ENCODE results near the gene LCAT. TPM values are rescaled to one million over a fixed set of nuclear protein-coding genes. Genes with fewer than 3 reads are reported as not detected.

LCAT gene
- total RNA-seq, 4 donors from 2014 or later = 3.6 to 19.0 (median 4.6) TPM

DNA sequence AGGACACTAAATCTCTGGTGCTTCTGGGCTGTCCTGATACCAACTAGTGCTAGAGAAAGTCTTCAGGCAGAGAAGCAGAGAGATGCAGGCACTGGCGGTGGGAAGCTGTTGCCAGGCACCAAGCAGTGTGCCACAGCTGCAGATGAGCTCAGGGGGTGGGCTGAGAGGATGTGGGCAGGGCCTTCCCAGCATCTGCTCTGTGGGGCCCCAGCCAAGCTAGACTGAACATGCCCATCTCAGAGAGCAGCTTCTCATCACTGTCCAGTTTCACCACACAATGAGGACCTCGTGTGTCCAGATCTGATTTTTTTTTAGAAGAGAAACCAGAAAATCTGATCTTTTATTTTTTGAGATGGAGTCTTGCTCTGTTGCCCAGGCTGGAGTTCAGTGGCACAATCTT is 33.8 kb downstream of the LCAT start:
- no peaks in the 10 kb centered on the region for H3K27me3 ChIP-seq
- H3K36me3 ChIP-seq = peaks cover 0 to 43% (median 0%) of the 10 kb centered on the region in 3 donors
- no peak overlapping the region for H3K27ac ChIP-seq
- no peaks in the 10 kb centered on the region for H3K9me3 ChIP-seq
- DNase-seq = no peak
- H3K4me3 ChIP-seq = no peak overlapping the region
- no peaks in the 10 kb centered on the region for H3K4me1 ChIP-seq
- TF ChIP-seq POLR2A (IDR thresholded peaks at IDR 0.05) = no peak
- TF ChIP-seq, protein P1, sequence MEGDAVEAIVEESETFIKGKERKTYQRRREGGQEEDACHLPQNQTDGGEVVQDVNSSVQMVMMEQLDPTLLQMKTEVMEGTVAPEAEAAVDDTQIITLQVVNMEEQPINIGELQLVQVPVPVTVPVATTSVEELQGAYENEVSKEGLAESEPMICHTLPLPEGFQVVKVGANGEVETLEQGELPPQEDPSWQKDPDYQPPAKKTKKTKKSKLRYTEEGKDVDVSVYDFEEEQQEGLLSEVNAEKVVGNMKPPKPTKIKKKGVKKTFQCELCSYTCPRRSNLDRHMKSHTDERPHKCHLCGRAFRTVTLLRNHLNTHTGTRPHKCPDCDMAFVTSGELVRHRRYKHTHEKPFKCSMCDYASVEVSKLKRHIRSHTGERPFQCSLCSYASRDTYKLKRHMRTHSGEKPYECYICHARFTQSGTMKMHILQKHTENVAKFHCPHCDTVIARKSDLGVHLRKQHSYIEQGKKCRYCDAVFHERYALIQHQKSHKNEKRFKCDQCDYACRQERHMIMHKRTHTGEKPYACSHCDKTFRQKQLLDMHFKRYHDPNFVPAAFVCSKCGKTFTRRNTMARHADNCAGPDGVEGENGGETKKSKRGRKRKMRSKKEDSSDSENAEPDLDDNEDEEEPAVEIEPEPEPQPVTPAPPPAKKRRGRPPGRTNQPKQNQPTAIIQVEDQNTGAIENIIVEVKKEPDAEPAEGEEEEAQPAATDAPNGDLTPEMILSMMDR (IDR thresholded peaks at IDR 0.05) = no peak

DNA sequence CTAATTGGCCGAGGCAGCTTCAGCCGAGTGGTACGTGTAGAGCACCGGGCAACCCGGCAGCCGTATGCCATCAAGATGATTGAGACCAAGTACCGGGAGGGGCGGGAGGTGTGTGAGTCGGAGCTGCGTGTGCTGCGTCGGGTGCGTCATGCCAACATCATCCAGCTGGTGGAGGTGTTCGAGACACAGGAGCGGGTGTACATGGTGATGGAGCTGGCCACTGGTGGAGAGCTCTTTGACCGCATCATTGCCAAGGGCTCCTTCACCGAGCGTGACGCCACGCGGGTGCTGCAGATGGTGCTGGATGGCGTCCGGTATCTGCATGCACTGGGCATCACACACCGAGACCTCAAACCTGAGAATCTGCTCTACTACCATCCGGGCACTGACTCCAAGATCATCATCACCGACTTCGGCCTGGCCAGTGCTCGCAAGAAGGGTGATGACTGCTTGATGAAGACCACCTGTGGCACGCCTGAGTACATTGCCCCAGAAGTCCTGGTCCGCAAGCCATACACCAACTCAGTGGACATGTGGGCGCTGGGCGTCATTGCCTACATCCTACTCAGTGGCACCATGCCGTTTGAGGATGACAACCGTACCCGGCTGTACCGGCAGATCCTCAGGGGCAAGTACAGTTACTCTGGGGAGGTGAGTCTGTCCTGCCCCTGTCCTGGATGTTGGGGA is 34.7 kb downstream of the LCAT start:
- TF ChIP-seq, protein P1 (IDR thresholded peaks at IDR 0.05) = no peak
- TF ChIP-seq POLR2A (IDR thresholded peaks at IDR 0.05) = no peak
- no peak for DNase-seq
- no peaks in the 10 kb centered on the region for H3K4me1 ChIP-seq
- no peak overlapping the region for H3K27ac ChIP-seq
- H3K36me3 ChIP-seq = peaks cover 0 to 38% (median 0%) of the 10 kb centered on the region in 3 donors
- H3K4me3 ChIP-seq = no peak overlapping the region
- no peaks in the 10 kb centered on the region for H3K27me3 ChIP-seq
- no peaks in the 10 kb centered on the region for H3K9me3 ChIP-seq

DNA sequence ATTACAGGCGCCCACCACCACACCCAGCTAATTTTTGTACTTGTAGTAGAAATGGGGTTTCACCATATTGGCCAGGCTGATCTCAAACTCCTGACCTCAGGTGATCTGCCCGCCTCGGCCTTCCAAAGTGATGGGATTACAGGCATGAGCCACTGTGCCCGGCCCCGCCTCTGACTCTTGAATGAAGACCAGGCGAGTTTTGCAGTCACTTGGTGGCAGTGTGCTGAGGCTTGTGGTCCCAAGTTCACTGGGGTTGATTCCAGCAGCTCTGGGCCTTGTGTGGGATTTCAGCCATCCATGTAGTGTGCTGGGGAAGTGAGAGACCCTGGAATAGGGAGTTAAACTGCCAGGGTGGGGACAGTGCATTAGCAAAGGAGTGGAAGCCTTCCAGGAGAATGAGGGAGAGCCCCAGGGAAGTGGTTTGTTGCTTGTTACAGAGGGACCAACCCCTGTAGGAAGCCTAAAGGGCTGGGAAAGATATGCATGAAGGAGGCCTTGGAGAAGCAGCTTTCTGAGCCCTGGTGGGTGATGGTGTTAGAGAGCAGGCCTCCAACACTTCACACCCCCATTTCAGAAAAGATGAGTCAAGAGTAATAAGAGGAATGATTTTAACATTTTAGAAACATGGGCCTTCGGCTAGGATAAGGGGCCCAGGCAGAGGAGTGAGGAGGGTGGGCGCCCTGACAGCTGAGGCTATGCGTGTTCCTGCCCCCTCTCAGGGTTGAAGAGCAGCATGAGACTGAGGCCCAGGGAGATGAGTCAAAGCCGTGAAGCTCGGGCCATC is 36.3 kb downstream of the LCAT start:
- no peak overlapping the region for H3K27ac ChIP-seq
- H3K4me1 ChIP-seq = no peaks in the 10 kb centered on the region
- no peak overlapping the region for H3K4me3 ChIP-seq
- no peaks in the 10 kb centered on the region for H3K27me3 ChIP-seq
- no peak for DNase-seq
- H3K36me3 ChIP-seq = peaks cover 0 to 45% (median 0%) of the 10 kb centered on the region in 3 donors
- TF ChIP-seq POLR2A (IDR thresholded peaks at IDR 0.05) = no peak
- TF ChIP-seq, protein P1 (IDR thresholded peaks at IDR 0.05) = no peak
- no peaks in the 10 kb centered on the region for H3K9me3 ChIP-seq

DNA sequence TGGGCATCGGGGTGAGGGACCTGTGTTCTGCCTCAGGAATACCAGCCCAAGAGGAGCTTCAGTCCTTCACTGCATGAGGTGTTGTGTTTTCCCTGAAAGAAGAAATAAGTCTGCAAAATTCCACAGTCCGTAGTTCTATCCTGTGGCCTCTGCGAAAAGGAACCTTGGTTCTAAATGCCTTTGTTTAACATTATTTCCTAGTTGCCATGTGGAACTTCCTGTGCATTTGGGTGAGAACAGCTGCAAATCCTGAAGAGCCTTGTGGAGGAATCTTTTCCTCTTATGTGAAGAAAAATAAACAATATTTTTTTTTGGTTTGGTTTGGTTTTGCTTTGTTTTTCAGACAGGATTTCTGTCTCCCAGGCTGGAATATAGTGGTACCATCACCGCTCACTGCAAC is 41.1 kb downstream of the LCAT start:
- Histone ChIP-seq H3K36me3 (peaks cover 0 to 12% (median 0%) of the 10 kb centered on the region in 3 donors), H3K27ac (no peak overlapping the region), H3K9me3 (no peaks in the 10 kb centered on the region), H3K4me1 (peaks cover 0 to 8% (median 0%) of the 10 kb centered on the region in 4 donors), H3K27me3 (no peaks in the 10 kb centered on the region), H3K4me3 (no peak overlapping the region)
- DNase-seq = no peak
- no peak for TF ChIP-seq POLR2A (IDR thresholded peaks at IDR 0.05)
- TF ChIP-seq, protein P1 (IDR thresholded peaks at IDR 0.05) = no peak

DNA sequence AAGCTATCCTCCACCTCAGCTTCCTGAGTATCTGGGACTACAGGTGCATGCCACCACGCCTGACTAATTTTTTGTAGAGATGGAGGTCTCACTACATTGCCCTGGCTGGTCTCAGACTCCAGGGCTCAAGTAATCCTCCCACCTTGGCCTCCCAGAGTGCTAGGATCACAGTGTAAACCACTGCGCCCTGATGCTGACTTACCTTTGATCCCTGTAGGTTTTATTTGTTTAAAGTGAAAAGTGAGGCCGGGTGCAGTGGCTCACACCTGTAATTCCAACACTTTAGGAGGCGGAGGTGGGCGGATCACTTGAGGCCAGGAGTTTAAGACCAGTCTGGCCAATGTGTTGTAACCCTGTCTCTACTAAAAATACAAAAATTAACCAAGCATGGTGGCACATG is 42.2 kb downstream of the LCAT start:
- no peaks in the 10 kb centered on the region for H3K9me3 ChIP-seq
- peaks cover 0 to 12% (median 0%) of the 10 kb centered on the region in 3 donors for H3K36me3 ChIP-seq
- H3K4me3 ChIP-seq = no peak overlapping the region
- peaks cover 0 to 19% (median 0%) of the 10 kb centered on the region in 4 donors for H3K4me1 ChIP-seq
- no peaks in the 10 kb centered on the region for H3K27me3 ChIP-seq
- TF ChIP-seq, protein P1 (IDR thresholded peaks at IDR 0.05) = no peak
- TF ChIP-seq POLR2A (IDR thresholded peaks at IDR 0.05) = no peak
- H3K27ac ChIP-seq = no peak overlapping the region
- no peak for DNase-seq

All from Peyer's patch (tissue), 4 donors.